H1 (cell line): ENCODE data around the gene DAPK2. TPM values are rescaled to one million over a fixed set of nuclear protein-coding genes. Genes with fewer than 3 reads are reported as not detected.

ENCODE experiments used
- CTCF ChIA-PET: fragments of 300-600 bp; sonication (Branson Sonifier 250); formaldehyde crosslinking; loops from one replicate; lab custom pipeline; 2021; ENCODE audit not compliant: partially characterized antibody; lab: Charles Lee
- POLR2A ChIA-PET: fragments of 300-600 bp; sonication (Branson Sonifier 250); formaldehyde crosslinking; loops from one replicate; lab custom pipeline; 2021; ENCODE audit warnings: inconsistent platforms; ENCODE audit not compliant: partially characterized antibody; lab: Charles Lee
- DNase-seq, 2 experiments: peaks; one replicate each; pipeline versions ENCODE4 v3.0.0 to v3.0.0-alpha.2; 2010 to 2022; ENCODE audit warnings: low spot score in 2 of 2, low read depth in 1 of 2, mixed read lengths in 1 of 2
- FAIRE-seq: peaks from 2 replicates; lab custom pipeline; 2011; peaks lifted over from hg19 to GRCh38; lab: Jason Lieb, UNC
- H2AFZ ChIP-seq: 2 replicates; pipeline ENCODE4 v1.8.1; 2012; ENCODE audit warnings: low read length, inconsistent platforms
- H2AK5ac ChIP-seq: 2 replicates; pipeline ENCODE4 v1.6.1; 2013; ENCODE audit warnings: low read depth, low read length
- H2BK120ac ChIP-seq: replicated peaks from 2 replicates; pipeline ENCODE3; 2013; ENCODE audit warnings: low read depth, low read length, inconsistent platforms
- H2BK12ac ChIP-seq: 2 replicates; pipeline ENCODE4 v1.6.1; 2013; ENCODE audit warnings: low read depth, low read length
- H2BK15ac ChIP-seq: 2 replicates; pipeline ENCODE4 v1.6.1; 2013; ENCODE audit warnings: low read length
- H2BK20ac ChIP-seq: 2 replicates; pipeline ENCODE4 v1.6.1; 2013; ENCODE audit warnings: low read length
- H2BK5ac ChIP-seq: 2 replicates; pipeline ENCODE4 v1.6.1; 2013; ENCODE audit warnings: low read depth, low read length
- H3K14ac ChIP-seq: 2 replicates; pipeline ENCODE4 v1.6.1; 2013; ENCODE audit warnings: inconsistent platforms; ENCODE audit not compliant: insufficient read length
- H3K18ac ChIP-seq: 2 replicates; pipeline ENCODE4 v1.6.1; 2013; ENCODE audit warnings: low read length; ENCODE audit errors: extremely low read depth
- H3K23ac ChIP-seq: 2 replicates; pipeline ENCODE4 v1.6.1; 2013; ENCODE audit warnings: inconsistent platforms; ENCODE audit not compliant: insufficient read length
- H3K23me2 ChIP-seq: 2 replicates; pipeline ENCODE4 v1.6.1; 2013; ENCODE audit warnings: low read depth, low read length
- H3K27ac ChIP-seq: 2 replicates; pipeline ENCODE4 v1.6.1; 2011; ENCODE audit warnings: low read depth, low read length, inconsistent platforms
- H3K27me3 ChIP-seq, 4 experiments: replicated peaks in 1 of 4; 1 replicate in 1 of 4; 2 replicates in 3 of 4; pipeline versions ENCODE4 v1.6.1 to v1.8.1; 2011 to 2013; ENCODE audit warnings: low read length in 3 of 4, mild to moderate bottlenecking in 3 of 4, inconsistent platforms in 2 of 4, mixed read lengths in 2 of 4, moderate library complexity in 1 of 4; ENCODE audit not compliant: control insufficient read depth in 3 of 4, insufficient read depth in 3 of 4; ENCODE audit errors: extremely low read depth in 1 of 4
- H3K36me3 ChIP-seq, 4 experiments: 2 replicates each; pipeline versions ENCODE4 v1.6.1 to v1.8.1; 2011 to 2013; ENCODE audit warnings: mild to moderate bottlenecking in 4 of 4, low read length in 3 of 4, moderate library complexity in 2 of 4, control low read depth in 1 of 4, inconsistent platforms in 1 of 4; ENCODE audit not compliant: insufficient read depth in 4 of 4, control insufficient read depth in 2 of 4
- H3K4ac ChIP-seq: replicated peaks from 2 replicates; pipeline ENCODE3; 2013; ENCODE audit warnings: low read length, low read depth, mixed read lengths, inconsistent platforms; ENCODE audit not compliant: insufficient read length
- H3K4me1 ChIP-seq, 4 experiments: replicated peaks in 1 of 4; 1 replicate in 1 of 4; 2 replicates in 3 of 4; pipeline versions ENCODE4 v1.6.1 to v1.8.1; 2011 to 2013; ENCODE audit warnings: low read length in 3 of 4, inconsistent platforms in 2 of 4, mixed read lengths in 1 of 4; ENCODE audit not compliant: insufficient read depth in 4 of 4, control insufficient read depth in 3 of 4
- H3K4me2 ChIP-seq, 2 experiments: 2 replicates each; pipeline versions ENCODE4 v1.6.1 to v1.8.1; 2011 to 2013; ENCODE audit warnings: low read depth in 2 of 2, low read length in 2 of 2, control low read depth in 1 of 2, inconsistent platforms in 1 of 2, mild to moderate bottlenecking in 1 of 2; ENCODE audit not compliant: insufficient read depth in 1 of 2
- H3K4me3 ChIP-seq, 4 experiments: fragments of 200-600, 300-600 bp in 1 of 4; sonication (generic), shearing (Covaris generic), sonication (Bioruptor Twin) in 1 of 4; 2 replicates each; pipeline versions ENCODE4 v1.5.1 to v1.8.1; 2011 to 2016; ENCODE audit warnings: low read length in 4 of 4, low read depth in 3 of 4, control low read depth in 2 of 4, inconsistent platforms in 2 of 4, mild to moderate bottlenecking in 2 of 4, mixed read lengths in 1 of 4, moderate library complexity in 1 of 4; ENCODE audit not compliant: insufficient read depth in 2 of 4; ENCODE audit errors: extremely low read depth in 1 of 4
- H3K56ac ChIP-seq: replicated peaks from 2 replicates; pipeline ENCODE3; 2013; ENCODE audit warnings: low read depth, mild to moderate bottlenecking, mixed read lengths, low read length, inconsistent platforms; ENCODE audit not compliant: insufficient read length
- H3K79me1 ChIP-seq: 2 replicates; pipeline ENCODE4 v1.6.1; 2013; ENCODE audit warnings: low read depth, low read length, control low read depth
- H3K79me2 ChIP-seq, 2 experiments: 2 replicates each; pipeline versions ENCODE4 v1.6.1 to v1.8.1; 2012 to 2013; ENCODE audit warnings: low read length in 2 of 2, mild to moderate bottlenecking in 2 of 2, inconsistent platforms in 1 of 2; ENCODE audit not compliant: insufficient read depth in 2 of 2, control insufficient read depth in 1 of 2
- H3K9ac ChIP-seq, 4 experiments: replicated peaks in 1 of 4; 1 replicate in 1 of 4; 2 replicates in 3 of 4; pipeline versions ENCODE4 v1.6.1 to v1.8.1; 2011 to 2013; ENCODE audit warnings: low read depth in 3 of 4, low read length in 3 of 4, control low read depth in 2 of 4, mild to moderate bottlenecking in 2 of 4, moderate library complexity in 2 of 4, inconsistent platforms in 1 of 4; ENCODE audit errors: extremely low read depth in 1 of 4
- H3K9me3 ChIP-seq, 2 experiments: 2 replicates each; pipeline versions ENCODE4 v1.6.1 to v1.8.1; 2012 to 2013; ENCODE audit warnings: mild to moderate bottlenecking in 2 of 2, moderate library complexity in 2 of 2, control low read depth in 1 of 2, inconsistent platforms in 1 of 2, low read depth in 1 of 2, low read length in 1 of 2, mixed read lengths in 1 of 2; ENCODE audit not compliant: insufficient read depth in 2 of 2
- H4K20me1 ChIP-seq, 2 experiments: replicated peaks in 1 of 2; 2 replicates each; pipeline versions ENCODE3 to v1.8.1; 2011 to 2013; ENCODE audit warnings: inconsistent platforms in 2 of 2, low read length in 2 of 2, mild to moderate bottlenecking in 1 of 2; ENCODE audit not compliant: insufficient read depth in 2 of 2, control insufficient read depth in 1 of 2
- H4K5ac ChIP-seq: 2 replicates; pipeline ENCODE4 v1.6.1; 2013; ENCODE audit warnings: low read length, low read depth, mixed read lengths, inconsistent platforms; ENCODE audit not compliant: insufficient read length
- H4K8ac ChIP-seq: 2 replicates; pipeline ENCODE4 v1.8.0; 2013; ENCODE audit warnings: mild to moderate bottlenecking, moderate library complexity, low read length, inconsistent platforms; ENCODE audit not compliant: insufficient read depth; ENCODE audit errors: extremely low read depth
- H4K91ac ChIP-seq: replicated peaks from 2 replicates; pipeline ENCODE3; 2013; ENCODE audit warnings: low read length, mixed read lengths, inconsistent platforms; ENCODE audit not compliant: insufficient read length
- CTBP2 ChIP-seq: IDR thresholded peaks from 2 replicates; pipeline ENCODE4 v1.7.0; 2011; ENCODE audit warnings: borderline replicate concordance, mild to moderate bottlenecking, moderate library complexity, mixed read lengths, low read length; ENCODE audit not compliant: insufficient read depth, insufficient read length
- EZH2 ChIP-seq: fragments of 200-600 bp; sonication (generic); IDR thresholded peaks from 2 replicates; pipeline ENCODE4 v1.7.1; 2012; ENCODE audit warnings: low read depth, mild to moderate bottlenecking, moderate library complexity, low read length, inconsistent platforms; ENCODE audit not compliant: severe bottlenecking
- GTF2F1 ChIP-seq: IDR thresholded peaks from 2 replicates; pipeline ENCODE4 v1.6.1; 2012; ENCODE audit warnings: low read depth, low read length, improper control_type of control experiment, borderline replicate concordance
- KDM1A ChIP-seq: fragments of 200-600, 300-600 bp; sonication (generic); IDR thresholded peaks from 2 replicates; pipeline ENCODE4 v1.7.1; 2016; ENCODE audit warnings: mild to moderate bottlenecking, low read length, borderline replicate concordance
- KDM4A ChIP-seq: IDR thresholded peaks from one replicate; pipeline ENCODE4 v1.7.1; 2012; ENCODE audit warnings: low read depth, mild to moderate bottlenecking, moderate library complexity, low read length, inconsistent platforms; ENCODE audit not compliant: severe bottlenecking
- KDM5A ChIP-seq: fragments of 200-600 bp; IDR thresholded peaks from 2 replicates; pipeline ENCODE4 v1.7.1; 2012; ENCODE audit warnings: mild to moderate bottlenecking, low read length, inconsistent platforms, mixed read lengths
- POLR2AphosphoS5 ChIP-seq: IDR thresholded peaks from 2 replicates; pipeline ENCODE4 v1.6.1; 2011; ENCODE audit warnings: low read depth, low read length
- SIN3A ChIP-seq, 2 experiments: IDR thresholded peaks in 1 of 2; conservative IDR thresholded peaks in 1 of 2; 2 replicates each; pipeline ENCODE4 v1.6.1; 2011 to 2012; ENCODE audit warnings: low read length in 2 of 2, improper control_type of control experiment in 1 of 2, low read depth in 1 of 2, mild to moderate bottlenecking in 1 of 2
- SIRT6 ChIP-seq: IDR thresholded peaks from one replicate; pipeline ENCODE4 v1.7.1; 2012; ENCODE audit warnings: low read length, inconsistent platforms
- SP4 ChIP-seq: IDR thresholded peaks from 2 replicates; pipeline ENCODE4 v1.6.1; 2012; ENCODE audit warnings: low read length, inconsistent platforms
- SUZ12 ChIP-seq: fragments of 200-600 bp; sonication (generic); IDR thresholded peaks from 2 replicates; pipeline ENCODE4 v1.6.1; 2012; ENCODE audit warnings: mild to moderate bottlenecking, inconsistent platforms, low read length, moderate library complexity, mixed read lengths
- TAF7 ChIP-seq: optimal IDR thresholded peaks from 2 replicates; pipeline ENCODE3; 2011; ENCODE audit warnings: low read depth, mild to moderate bottlenecking, inconsistent platforms, low read length, moderate library complexity, borderline replicate concordance
- WGBS, 2 experiments: shearing (Covaris generic) in 1 of 2; methylation state at CpG; one replicate each; pipeline versions ENCODE4 v1.1.6 to v1.1.7; 2013 to 2015; ENCODE audit warnings: low lambda C conversion rate in 2 of 2, mixed read lengths in 2 of 2, inconsistent platforms in 1 of 2, low coverage in 1 of 2, missing lambda C conversion rate in 1 of 2; ENCODE audit not compliant: insufficient replicate concordance in 2 of 2, insufficient coverage in 1 of 2, insufficient read length in 1 of 2; ENCODE audit errors: extremely low coverage in 1 of 2, missing lambda C conversion rate in 1 of 2; 5-methylcytosine and 5-hydroxymethylcytosine counted together
- polyA plus RNA-seq, 7 experiments: library from polyadenylated mRNA; depleted of rRNA in 3 of 7; stranded (reverse) in 5 of 7; unstranded in 2 of 7; fragments of >200 nt in 5 of 7; fragments of 200-250 nt in 2 of 7; gene quantifications; 1 replicate in 5 of 7; 2 replicates in 1 of 7; 4 replicates in 1 of 7; pipeline versions ENCODE4 v1.2.1 to v1.2.3, GENCODE V29; 2011 to 2013; ENCODE audit warnings: missing spikeins in 2 of 7, mixed read lengths in 2 of 7
- total RNA-seq: library from RNA; stranded (reverse); fragmentation: NEBNext Ultra II Directional; extraction: Animal tissue kit (Norgen Biotek cat#: 25700); gene quantifications from 2 replicates; pipeline ENCODE4 v1.2.1, GENCODE V29; 2021
- TF ChIP-seq, protein P1 (sequence below): IDR thresholded peaks from 2 replicates; pipeline ENCODE4 v1.6.1; 2011; ENCODE audit warnings: low read length, improper control_type of control experiment

Gene DAPK2
- total and polyA plus RNA-seq, 2 of the 8 experiments (the other 6 are each of a cell fraction or from before 2014, with no cell fraction given), result 1.8 to 2.9 TPM

DNA sequence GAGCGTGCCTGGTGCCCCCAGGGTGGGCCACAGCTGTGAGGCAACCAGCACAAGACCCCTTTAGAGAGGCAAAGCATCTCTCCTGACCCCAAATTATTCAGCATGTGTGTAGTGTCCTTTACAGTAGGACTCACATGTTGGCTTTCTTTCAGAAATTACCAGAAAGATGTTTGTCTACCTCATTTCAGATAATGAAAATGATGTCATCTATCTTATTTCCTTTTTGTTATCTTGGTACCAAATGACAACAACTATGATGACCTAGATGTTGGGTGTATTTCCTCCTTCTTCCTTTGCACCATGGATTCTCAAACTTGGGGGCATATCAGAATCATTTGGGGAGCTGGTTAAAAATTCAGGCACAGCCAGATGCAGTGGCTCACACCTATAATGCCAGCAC lies 50.5 kb downstream of the DAPK2 start:
- DNase-seq (no peak), FAIRE-seq (no peak)
- Histone ChIP-seq H3K36me3 (no peaks in the 10 kb centered on the region), H3K4me3 (no peak overlapping the region), H4K20me1 (no peaks in the 10 kb centered on the region), H2BK12ac (no peak overlapping the region), H4K8ac (no peak overlapping the region), H2AK5ac (no peak overlapping the region), H3K4me1 (no peaks in the 10 kb centered on the region), H3K4me2 (no peak overlapping the region), H3K79me1 (no peaks in the 10 kb centered on the region), H3K79me2 (no peaks in the 10 kb centered on the region), H4K5ac (no peak overlapping the region), H3K27me3 (no peaks in the 10 kb centered on the region), H2AFZ (no peak overlapping the region), H4K91ac (no peak overlapping the region), H3K9me3 (no peaks in the 10 kb centered on the region), H3K9ac (no peak overlapping the region), H2BK120ac (no peak overlapping the region), H2BK5ac (no peak overlapping the region), H2BK20ac (no peak overlapping the region), H2BK15ac (no peak overlapping the region), H3K56ac (no peak overlapping the region), H3K23ac (no peak overlapping the region), H3K18ac (no peak overlapping the region), H3K23me2 (no peaks in the 10 kb centered on the region; the same call in 1 of the 2 replicates), H3K4ac (no peak overlapping the region), H3K14ac (no peak overlapping the region), H3K27ac (no peak overlapping the region)
- WGBS, 2 experiments, result 81% methylated on average over 1 of the region's 1 CpG; no CpG with 5 or more reads in 1 of the 2 experiments
- POLR2A ChIA-PET, result no interaction called here
- CTCF ChIA-PET, result interaction anchor here (0.6 to 5.5 kb wide), 7 partner anchors 12 to 74 kb away, joined by 3 to 30 read pairs (median 3); no protein-coding TSS in a partner anchor
- TF ChIP-seq KDM5A, result no peak
- TF ChIP-seq SUZ12, result no peak
- TF ChIP-seq CTBP2, result no peak
- TF ChIP-seq, protein P1, sequence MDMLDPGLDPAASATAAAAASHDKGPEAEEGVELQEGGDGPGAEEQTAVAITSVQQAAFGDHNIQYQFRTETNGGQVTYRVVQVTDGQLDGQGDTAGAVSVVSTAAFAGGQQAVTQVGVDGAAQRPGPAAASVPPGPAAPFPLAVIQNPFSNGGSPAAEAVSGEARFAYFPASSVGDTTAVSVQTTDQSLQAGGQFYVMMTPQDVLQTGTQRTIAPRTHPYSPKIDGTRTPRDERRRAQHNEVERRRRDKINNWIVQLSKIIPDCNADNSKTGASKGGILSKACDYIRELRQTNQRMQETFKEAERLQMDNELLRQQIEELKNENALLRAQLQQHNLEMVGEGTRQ, result no peak
- TF ChIP-seq SP4, result no peak
- TF ChIP-seq KDM1A, result no peak
- TF ChIP-seq POLR2AphosphoS5, result no peak
- TF ChIP-seq EZH2, result no peak
- TF ChIP-seq SIRT6, result no peak
- no peak for TF ChIP-seq GTF2F1
- TF ChIP-seq SIN3A (conservative IDR thresholded peaks at IDR 0.05 in 1 of 2, IDR thresholded peaks at IDR 0.05 in 1 of 2; ENCODE audit: low read depth in 1 of 2, low read length in 2 of 2), result no peak
- TF ChIP-seq KDM4A, result no peak
- no peak for TF ChIP-seq TAF7
